Measurements from ENCODE around the gene ITGB6. TPM values are rescaled to one million over a fixed set of nuclear protein-coding genes. Genes with fewer than 3 reads are reported as not detected.

ITGB6 gene
- total and polyA plus RNA-seq, 10 of the 15 experiments (the other 5 are each of a cell fraction or from before 2014, with no cell fraction given) = 0.04 TPM; not detected in 9

DNA sequence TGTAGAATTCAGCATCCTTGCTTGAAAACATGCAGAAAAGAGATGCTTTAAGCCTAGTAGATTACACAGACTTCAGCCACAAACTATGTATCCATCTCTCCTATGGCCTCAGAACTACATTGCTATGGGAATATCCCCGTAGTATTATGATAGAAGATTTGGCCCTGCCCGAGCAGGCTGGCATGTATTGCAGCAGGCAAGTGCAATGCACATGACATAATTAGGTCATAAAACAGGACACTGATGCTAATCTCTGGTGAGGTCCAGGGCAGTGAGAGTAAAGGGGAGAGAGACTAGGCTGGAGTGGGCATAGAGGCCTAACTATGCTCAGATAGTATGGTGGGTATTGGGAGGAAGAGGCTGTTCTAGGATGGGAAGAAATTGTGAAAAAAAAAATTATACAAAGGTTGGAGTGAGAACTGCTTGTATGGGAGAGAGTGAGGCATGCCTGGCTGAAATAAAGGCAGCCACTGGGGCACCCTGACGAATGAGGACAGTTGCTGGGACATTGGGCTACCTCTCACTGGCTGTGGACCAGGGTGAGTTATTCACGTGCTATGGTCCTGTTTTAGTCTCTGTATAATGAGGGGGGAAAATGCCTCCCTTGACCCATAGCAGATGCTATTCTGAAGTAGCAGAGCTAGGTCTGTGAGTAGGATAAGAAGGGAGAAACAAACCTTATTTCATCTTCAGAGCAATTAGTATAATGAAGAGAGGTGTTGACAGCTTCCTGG lies 136.0 kb downstream of the ITGB6 start:
- FAIRE-seq = no peak
- no peaks in the 10 kb centered on the region; the same call in 2 of the 3 replicates for H3K9me3 ChIP-seq (replicated peaks; ENCODE audit: control insufficient read depth, insufficient read depth, low read length)
- SMC1A ChIA-PET (ENCODE audit: uncharacterized antibody, unreplicated experiment) = no interaction called here
- DNase-seq (ENCODE audit: low read depth, low spot score) = no peak
- in situ Hi-C loops (cut with MboI) = no loop called here
- H2AFZ ChIP-seq (ENCODE audit: control insufficient read depth, low read depth, low read length) = no peak overlapping the region
- H3K9ac ChIP-seq (ENCODE audit: control insufficient read depth, insufficient read depth, low read length) = no peak overlapping the region
- intact Hi-C loops (cut with micrococcal nuclease; ENCODE audit: unreplicated experiment) = no loop called here
- H4K20me1 ChIP-seq (ENCODE audit: control insufficient read depth, insufficient read depth) = no peaks in the 10 kb centered on the region
- H3K4me2 ChIP-seq (ENCODE audit: control insufficient read depth, insufficient read depth) = no peak overlapping the region
- no TSS peak for BruUV-seq (replicated peaks)
- no peaks in the 10 kb centered on the region for H3K36me3 ChIP-seq (ENCODE audit: control insufficient read depth in 2 of 2, insufficient read depth in 2 of 2, low read length in 1 of 2)
- no peak overlapping the region for H3K4me3 ChIP-seq
- TF ChIP-seq CBX3 (IDR thresholded peaks at IDR 0.05; ENCODE audit: borderline replicate concordance, low read depth) (no peak), ZNF384 (IDR thresholded peaks at IDR 0.05; ENCODE audit: borderline replicate concordance, low read depth, low read length) (no peak), STAT3 (IDR thresholded peaks at IDR 0.05; ENCODE audit: low read depth, low read length) (no peak)
- TF ChIP-seq, protein P1, sequence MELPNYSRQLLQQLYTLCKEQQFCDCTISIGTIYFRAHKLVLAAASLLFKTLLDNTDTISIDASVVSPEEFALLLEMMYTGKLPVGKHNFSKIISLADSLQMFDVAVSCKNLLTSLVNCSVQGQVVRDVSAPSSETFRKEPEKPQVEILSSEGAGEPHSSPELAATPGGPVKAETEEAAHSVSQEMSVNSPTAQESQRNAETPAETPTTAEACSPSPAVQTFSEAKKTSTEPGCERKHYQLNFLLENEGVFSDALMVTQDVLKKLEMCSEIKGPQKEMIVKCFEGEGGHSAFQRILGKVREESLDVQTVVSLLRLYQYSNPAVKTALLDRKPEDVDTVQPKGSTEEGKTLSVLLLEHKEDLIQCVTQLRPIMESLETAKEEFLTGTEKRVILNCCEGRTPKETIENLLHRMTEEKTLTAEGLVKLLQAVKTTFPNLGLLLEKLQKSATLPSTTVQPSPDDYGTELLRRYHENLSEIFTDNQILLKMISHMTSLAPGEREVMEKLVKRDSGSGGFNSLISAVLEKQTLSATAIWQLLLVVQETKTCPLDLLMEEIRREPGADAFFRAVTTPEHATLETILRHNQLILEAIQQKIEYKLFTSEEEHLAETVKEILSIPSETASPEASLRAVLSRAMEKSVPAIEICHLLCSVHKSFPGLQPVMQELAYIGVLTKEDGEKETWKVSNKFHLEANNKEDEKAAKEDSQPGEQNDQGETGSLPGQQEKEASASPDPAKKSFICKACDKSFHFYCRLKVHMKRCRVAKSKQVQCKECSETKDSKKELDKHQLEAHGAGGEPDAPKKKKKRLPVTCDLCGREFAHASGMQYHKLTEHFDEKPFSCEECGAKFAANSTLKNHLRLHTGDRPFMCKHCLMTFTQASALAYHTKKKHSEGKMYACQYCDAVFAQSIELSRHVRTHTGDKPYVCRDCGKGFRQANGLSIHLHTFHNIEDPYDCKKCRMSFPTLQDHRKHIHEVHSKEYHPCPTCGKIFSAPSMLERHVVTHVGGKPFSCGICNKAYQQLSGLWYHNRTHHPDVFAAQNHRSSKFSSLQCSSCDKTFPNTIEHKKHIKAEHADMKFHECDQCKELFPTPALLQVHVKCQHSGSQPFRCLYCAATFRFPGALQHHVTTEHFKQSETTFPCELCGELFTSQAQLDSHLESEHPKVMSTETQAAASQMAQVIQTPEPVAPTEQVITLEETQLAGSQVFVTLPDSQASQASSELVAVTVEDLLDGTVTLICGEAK (IDR thresholded peaks at IDR 0.05; ENCODE audit: borderline replicate concordance) = no peak
- TF ChIP-seq, protein P2, sequence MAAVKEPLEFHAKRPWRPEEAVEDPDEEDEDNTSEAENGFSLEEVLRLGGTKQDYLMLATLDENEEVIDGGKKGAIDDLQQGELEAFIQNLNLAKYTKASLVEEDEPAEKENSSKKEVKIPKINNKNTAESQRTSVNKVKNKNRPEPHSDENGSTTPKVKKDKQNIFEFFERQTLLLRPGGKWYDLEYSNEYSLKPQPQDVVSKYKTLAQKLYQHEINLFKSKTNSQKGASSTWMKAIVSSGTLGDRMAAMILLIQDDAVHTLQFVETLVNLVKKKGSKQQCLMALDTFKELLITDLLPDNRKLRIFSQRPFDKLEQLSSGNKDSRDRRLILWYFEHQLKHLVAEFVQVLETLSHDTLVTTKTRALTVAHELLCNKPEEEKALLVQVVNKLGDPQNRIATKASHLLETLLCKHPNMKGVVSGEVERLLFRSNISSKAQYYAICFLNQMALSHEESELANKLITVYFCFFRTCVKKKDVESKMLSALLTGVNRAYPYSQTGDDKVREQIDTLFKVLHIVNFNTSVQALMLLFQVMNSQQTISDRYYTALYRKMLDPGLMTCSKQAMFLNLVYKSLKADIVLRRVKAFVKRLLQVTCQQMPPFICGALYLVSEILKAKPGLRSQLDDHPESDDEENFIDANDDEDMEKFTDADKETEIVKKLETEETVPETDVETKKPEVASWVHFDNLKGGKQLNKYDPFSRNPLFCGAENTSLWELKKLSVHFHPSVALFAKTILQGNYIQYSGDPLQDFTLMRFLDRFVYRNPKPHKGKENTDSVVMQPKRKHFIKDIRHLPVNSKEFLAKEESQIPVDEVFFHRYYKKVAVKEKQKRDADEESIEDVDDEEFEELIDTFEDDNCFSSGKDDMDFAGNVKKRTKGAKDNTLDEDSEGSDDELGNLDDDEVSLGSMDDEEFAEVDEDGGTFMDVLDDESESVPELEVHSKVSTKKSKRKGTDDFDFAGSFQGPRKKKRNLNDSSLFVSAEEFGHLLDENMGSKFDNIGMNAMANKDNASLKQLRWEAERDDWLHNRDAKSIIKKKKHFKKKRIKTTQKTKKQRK (IDR thresholded peaks at IDR 0.05; ENCODE audit: low read depth, low read length) = no peak
- TF ChIP-seq, protein P3, sequence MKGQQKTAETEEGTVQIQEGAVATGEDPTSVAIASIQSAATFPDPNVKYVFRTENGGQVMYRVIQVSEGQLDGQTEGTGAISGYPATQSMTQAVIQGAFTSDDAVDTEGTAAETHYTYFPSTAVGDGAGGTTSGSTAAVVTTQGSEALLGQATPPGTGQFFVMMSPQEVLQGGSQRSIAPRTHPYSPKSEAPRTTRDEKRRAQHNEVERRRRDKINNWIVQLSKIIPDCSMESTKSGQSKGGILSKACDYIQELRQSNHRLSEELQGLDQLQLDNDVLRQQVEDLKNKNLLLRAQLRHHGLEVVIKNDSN (IDR thresholded peaks at IDR 0.05; ENCODE audit: borderline replicate concordance, extremely low read length, insufficient read depth, low read depth, low read length) = no peak
- CTCF ChIA-PET = interaction anchor here (0.9 kb wide), 1 partner anchor 46 kb away, joined by 4 read pairs; no protein-coding TSS in a partner anchor
- H3K27me3 ChIP-seq (replicated peaks in 1 of 2; ENCODE audit: control insufficient read depth in 2 of 2, insufficient read depth in 2 of 2, low read length in 1 of 2) = peaks cover 6 to 11% of the 10 kb centered on the region in 2 experiments
- no peaks in the 10 kb centered on the region for H3K4me1 ChIP-seq (ENCODE audit: control insufficient read depth, insufficient read depth, low read length)
- no peak overlapping the region for H3K27ac ChIP-seq (ENCODE audit: control insufficient read depth, insufficient read depth)
- POLR2A ChIA-PET = no interaction called here
- no peak for ATAC-seq
- RAD21 ChIA-PET (ENCODE audit: unreplicated experiment) = no interaction called here
- 0% methylated on average over 4 of the region's 4 CpGs for WGBS (ENCODE audit: insufficient coverage, insufficient replicate concordance, low lambda C conversion rate, missing lambda C conversion rate)
- no peaks in the 10 kb centered on the region for H3K79me2 ChIP-seq (ENCODE audit: control insufficient read depth, insufficient read depth, low read length)

Data from GM12878 (cell line).